GM18505 (cell line): ENCODE measurements around the gene ELOVL7.
"Not testable (repeated sequence)": the region's sequence is repeated elsewhere in the genome, so short reads cannot be mapped to it uniquely, and the experiment has no call there.

Experiments
- ATAC-seq: cut with Tn5 transposase; IDR thresholded peaks from one replicate; pipeline ENCODE4 v1.9.1; 2021; ENCODE audit not compliant: unreplicated experiment
- POLR2A ChIP-seq: IDR thresholded peaks from 4 replicates; pipeline ENCODE4 v1.6.1; 2011; ENCODE audit warnings: borderline replicate concordance; ENCODE audit not compliant: insufficient read depth, insufficient read length; ENCODE audit errors: extremely low read depth

Gene ELOVL7

DNA sequence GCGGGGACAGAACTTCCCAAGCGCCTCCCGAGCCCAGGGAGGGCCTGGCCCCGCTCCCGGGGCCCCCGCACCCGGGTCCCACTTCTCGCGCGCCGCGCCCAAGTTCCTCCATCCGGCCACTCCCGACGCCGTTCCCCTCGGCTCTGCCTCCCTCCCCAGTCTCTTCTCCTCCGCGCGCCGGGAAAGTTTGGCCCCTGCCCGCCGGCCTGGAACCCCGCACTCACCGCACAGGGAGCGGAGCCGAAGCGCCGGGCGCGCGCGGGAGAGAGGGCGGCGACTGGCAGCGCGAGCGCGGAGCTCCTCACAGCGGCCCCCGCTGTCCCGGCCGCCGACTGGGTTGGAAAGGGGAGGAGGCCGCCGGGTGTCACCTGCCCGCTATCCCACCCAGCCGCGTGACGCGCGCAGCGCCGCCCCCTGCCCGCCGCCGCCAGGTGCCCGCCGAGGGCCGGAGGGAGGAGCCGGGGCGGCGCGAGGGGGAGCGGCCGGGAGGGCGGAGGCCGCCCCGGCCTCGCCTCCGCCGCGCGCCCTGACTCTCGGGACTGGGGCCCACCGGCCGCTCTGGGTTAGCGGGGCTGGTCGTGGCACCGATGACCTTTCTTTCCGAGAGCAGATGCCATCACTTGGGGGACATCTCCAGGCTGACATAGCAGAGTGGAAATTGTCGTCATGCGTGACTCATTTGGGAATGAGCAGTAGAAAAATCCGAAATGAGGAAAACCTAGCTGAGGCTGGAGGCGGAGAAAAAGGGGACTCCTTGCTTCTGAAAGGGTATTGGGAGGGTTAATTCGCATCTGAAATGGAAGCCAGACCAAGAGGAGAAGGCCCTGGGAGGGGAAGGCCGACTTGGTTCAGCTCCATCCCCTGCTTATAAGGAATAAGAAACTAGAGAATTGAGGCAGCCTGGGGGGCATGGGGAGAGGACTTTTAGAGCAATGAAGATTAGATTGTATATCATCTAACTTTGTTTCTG, at the start of gene ELOVL7:
Gene ELOVL7 (minus strand): TSS at position 334 of the 970 bp plus-strand sequence. CDS start 56,872 bp downstream, outside the sequence.
- TF ChIP-seq POLR2A: no peak

DNA sequence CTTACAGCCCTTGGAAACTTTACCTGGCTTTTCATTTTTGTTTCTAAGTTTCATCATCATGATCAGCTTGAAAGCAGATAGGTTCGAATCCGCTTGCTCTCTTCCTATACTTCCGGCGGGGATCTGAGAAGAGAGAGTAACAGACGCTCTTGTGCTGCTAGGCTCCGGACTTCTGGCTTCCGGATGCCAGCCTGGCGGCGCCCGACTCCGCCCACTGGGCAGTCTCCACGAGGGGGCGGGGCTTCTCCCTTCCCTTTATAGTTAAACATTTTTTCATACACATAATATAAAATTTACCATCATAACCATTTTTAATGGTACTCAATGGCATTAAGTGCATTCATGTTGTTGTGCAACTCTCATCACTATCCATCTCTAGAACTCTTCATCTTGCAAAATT, 49.5 kb upstream of the ELOVL7 start:
- TF ChIP-seq POLR2A: no peak
- ATAC-seq: no peak

More for the DNA sequence above, at the start of gene ELOVL7:
- peak; percentile 94 for ATAC-seq

DNA sequence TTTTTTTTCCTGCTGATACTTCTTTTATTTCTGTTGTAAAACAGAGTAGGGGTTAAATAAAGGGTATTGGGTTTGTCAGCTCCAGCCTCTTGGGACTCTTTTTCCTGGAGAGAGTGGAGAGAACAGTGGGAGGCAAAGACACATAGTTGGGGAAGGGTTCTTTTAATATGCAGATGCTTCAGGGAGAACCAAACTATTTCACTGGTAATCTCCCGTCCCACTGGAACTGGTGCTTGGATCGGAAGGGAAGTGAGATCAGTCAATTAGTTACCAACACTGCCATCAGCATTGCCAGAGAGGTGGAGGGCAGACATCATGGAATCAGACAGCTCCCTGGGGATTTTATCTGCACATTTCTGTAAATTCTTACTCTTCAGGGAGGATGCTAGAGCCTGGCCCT, 47.6 kb upstream of the ELOVL7 start:
- no peak for ATAC-seq

DNA sequence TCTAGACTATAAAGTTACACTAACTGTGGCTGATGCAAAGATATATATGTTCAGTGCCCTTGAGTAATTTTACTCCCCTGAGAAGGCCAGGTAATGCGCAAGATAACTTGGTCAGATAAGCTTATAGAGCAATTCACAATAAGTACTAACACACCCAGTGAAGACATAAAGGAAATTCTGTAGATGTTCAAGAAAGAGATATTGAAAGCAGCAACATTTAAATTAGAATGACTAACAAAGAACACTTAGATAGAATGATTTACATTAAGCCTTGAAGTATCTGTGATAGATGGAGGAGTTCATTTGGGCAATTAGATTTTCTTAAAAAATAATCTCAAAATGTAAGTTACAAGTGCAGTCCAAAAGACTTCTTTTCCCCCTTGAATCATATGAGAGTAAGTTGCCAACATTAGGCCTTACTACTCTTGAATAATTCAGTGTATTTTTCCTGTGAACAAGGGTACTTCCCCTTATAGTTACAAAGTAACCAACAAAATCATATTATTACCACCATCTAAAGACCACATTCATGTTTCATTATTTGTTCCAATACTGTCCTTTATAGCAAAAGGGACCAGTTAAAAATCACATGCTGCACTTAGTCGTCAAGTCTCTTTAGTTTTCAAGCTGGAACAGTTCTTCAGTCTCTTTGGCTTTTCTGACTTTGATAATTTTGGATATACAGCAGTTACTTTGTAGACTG, 44.4 kb upstream of the ELOVL7 start:
- TF ChIP-seq POLR2A: no peak
- no peak for ATAC-seq

More for the DNA sequence above, 47.6 kb upstream of the ELOVL7 start:
- TF ChIP-seq POLR2A: no peak

DNA sequence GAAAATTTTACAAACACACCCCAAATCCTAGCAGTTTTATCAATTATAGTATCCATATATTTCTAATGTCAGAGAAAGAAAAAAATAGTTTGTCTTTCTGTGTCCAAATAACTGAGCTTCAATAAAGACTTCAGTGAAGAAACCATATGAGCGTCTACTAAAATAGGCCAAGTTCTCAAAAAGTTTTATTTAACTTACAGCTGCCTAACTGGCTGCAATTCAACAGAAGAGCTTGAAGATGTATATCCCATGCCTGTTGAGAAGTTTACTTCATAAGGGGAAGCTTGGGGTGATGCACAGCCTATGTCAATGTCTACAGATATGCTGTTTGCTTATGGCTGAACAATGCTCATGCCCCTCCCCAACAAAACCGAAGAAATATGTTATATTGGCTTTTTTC, 43.7 kb upstream of the ELOVL7 start:
- no peak for ATAC-seq
- TF ChIP-seq POLR2A: no peak

DNA sequence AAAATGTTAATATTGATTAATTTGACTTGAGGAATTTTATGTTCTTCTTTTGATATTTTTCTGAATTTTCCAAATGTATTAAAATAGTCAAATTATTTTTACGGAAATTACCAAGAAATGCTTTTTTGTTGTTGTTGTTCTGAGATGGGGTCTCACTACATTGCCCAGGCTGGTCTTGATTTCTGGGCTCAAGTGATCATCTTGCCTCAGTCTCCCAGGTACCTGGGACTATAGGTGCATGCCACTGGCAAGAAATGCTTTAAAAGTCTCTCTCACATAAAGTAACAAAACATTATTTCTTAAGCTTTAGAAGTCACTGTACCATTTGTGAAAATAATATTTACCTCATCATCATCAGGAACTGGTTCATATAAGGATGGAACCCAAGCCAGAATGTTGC, 43.0 kb upstream of the ELOVL7 start:
- TF ChIP-seq POLR2A: no peak
- ATAC-seq: no peak

DNA sequence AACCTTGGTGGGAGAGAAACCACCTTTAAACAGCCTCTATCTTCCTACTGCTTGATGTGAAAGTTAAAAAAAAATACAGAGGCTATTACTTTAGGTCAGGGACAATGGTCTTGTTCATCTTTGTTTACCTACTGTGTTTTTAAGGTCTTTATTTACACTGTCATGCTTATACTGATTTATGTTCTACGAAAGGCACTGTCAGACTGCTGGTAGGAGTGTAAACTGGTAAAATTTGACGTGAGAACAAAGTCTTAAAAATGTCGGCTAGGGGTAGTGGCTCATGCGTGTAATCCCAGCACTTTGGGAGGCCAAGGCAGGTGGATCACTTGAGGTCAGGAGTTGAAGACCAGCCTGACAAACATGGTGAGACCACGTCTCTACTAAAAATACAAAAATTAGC, 42.1 kb upstream of the ELOVL7 start:
- no peak for ATAC-seq
- no peak for TF ChIP-seq POLR2A

DNA sequence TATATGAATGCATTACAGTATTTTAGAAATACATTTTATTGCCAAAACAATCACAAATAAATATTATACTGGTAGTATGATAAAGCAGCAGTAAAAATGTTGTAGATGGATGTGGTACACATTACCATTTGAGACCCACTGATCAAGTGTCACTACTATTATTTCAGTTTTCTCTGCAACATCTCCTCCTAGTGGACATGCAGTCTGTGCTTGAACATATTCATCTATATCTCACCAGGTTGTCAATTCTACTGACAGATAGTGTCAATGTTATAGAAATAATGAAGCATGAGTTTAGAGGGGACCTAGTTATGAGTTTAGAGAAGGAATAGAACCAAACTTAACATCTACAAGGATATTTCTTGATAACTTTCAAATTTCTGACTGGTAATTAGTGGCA, 39.2 kb upstream of the ELOVL7 start:
- ATAC-seq: no peak
- no peak for TF ChIP-seq POLR2A

DNA sequence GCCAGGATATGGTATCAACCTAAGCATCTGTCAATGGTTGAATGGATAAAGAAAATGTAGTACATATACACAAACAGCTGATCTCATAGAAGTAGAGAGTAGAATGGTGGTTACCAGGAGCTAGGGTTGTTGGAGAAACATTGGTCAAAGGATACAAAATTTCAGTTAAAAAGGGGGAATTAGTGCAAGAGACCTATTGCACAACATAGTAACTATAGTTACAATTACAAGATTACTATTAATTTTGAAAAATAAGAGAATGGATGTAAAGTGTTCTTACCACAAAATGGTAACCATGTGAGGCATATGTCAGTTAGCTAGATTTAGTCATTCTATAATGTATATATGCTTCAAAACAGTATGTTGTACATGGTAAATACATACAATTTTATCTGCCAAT, 28.8 kb upstream of the ELOVL7 start:
- TF ChIP-seq POLR2A: no peak
- ATAC-seq: no peak

DNA sequence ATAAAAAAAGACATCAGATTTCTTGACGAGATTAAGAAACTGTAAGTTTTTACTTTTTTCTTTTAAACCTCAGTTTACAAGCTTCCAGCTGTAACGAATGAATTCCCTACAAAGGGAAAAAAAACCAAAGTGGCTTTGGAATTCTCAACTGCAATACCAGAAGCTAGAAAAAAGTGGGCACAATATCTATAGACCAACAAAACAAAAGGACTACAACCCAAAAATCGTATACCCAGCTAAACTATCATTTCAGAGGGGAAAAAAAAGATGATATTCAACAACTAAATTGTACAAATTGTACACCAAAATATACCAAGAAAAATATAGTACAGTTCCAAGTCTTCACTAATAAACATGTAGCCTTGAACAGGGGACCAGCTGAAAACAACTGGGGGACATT, 26.8 kb upstream of the ELOVL7 start:
- no peak for ATAC-seq
- no peak for TF ChIP-seq POLR2A

DNA sequence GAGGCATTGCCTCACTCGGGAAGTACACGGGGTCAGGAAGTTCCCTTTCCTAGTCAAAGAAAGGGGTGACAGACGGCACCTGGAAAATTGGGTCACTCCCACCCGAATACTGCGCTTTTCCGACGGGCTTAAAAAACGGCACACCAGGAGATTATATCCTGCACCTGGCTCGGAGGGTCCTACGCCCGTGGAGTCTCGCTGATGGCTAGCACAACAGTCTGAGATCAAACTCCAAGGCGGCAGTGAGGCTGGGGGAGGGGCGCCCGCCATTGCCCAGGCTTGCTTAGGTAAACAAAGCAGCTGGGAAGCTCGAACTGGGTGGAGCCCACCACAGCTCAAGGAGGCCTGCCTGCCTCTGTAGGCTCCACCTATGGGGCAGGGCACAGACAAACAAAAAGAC, 16.5 kb upstream of the ELOVL7 start:
- not testable (repeated sequence) for ATAC-seq

DNA sequence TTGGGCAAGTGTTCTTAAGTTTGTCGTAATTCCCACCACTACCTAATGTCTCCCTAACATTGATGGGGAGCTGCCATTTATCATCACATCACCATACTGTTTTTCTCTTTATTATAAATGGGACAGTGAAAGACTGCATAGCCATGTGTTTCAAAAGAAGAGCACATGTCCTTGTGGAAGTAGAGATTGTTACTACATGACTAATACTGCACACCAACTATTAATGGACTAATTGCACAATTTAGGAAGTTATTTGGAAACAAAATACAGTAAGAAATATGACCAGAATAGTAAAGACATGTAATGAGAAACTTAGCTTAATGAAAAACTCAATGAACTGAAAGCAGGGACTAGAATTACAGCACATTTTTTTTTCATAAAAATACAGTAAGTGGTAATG, 12.0 kb upstream of the ELOVL7 start:
- no peak for ATAC-seq
- TF ChIP-seq POLR2A: no peak

DNA sequence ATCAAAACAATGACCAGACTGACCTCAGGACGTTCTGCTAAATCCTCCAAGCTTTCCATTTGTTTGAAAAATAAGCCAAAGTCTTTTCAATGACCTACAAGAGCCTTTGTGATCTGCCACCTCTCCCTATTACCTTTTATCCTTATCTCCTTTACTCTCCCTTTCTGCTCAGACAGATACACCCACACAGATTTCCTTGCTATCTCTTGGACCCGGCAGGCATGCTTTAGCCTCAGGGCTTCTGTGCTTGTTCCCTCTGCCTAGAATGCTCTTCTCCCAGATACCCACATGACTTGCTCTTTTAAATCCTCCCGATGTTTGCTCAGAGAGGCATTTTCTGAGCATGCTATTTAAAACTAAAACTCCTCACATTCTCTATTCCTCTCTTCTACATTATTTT, 8.9 kb upstream of the ELOVL7 start:
- ATAC-seq: no peak

DNA sequence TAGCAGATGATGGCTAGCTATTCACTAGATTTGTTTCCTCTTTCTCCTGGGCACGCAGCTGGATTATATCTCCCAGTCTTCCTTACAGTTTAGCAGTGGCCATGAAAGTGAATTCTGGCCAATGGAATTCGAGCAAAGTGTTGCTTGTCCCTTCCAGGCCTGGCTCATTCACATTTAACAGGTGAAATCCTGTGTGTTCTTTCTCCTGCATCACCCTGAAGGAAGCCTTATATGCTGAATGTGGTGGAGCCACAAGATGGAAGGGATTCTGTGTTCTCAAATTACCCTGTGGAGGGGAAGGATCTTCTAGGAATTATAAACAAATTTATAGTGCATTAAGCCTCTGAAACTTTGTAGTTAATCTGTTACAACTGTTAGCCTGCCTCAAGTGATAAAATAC, 8.2 kb upstream of the ELOVL7 start:
- no peak for TF ChIP-seq POLR2A
- no peak for ATAC-seq

More for the DNA sequence above, 8.9 kb upstream of the ELOVL7 start:
- no peak for TF ChIP-seq POLR2A
